ENCODE measurements around the gene FBXL13. TPM values are rescaled to one million over a fixed set of nuclear protein-coding genes. Genes with fewer than 3 reads are reported as not detected.
"Not testable (repeated sequence)": the region's sequence is repeated elsewhere in the genome, so short reads cannot be mapped to it uniquely, and the experiment has no call there.

The FBXL13 gene
- polyA plus RNA-seq, 1 experiment, result 0.95 TPM

DNA sequence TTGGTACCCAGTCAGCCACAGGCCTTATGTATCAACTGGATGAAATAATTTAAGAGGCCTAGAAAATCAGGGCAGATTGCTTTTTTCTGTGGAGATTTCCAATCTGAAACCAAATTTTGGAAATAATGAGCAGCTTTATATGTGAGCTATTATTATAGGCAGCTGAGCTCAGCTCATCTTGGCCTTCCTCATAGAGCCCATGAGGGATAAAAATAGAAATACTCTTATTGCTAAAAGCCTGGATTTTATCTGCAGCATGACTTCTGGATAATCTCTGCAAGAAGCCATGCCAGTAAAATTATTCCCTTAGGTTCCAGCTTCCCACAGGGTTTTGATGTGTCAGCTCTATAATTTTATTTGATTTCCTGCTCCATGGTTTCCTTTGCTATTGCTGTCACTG is 282.8 kb downstream of the FBXL13 start:
- POLR2A ChIA-PET; H3K4me3 ChIP-seq (ENCODE audit: low read depth, low read length); CTCF ChIA-PET; H3K9me3 ChIP-seq (ENCODE audit: control insufficient read depth, insufficient read depth, low read length); H3K27ac ChIP-seq (ENCODE audit: low read depth, low read length); H3K27me3 ChIP-seq (ENCODE audit: control insufficient read depth, insufficient read depth, low read length); DNase-seq (ENCODE audit: low read depth, low spot score): not testable (repeated sequence)

- CTCF ChIA-PET; H3K9me3 ChIP-seq (ENCODE audit: control insufficient read depth, insufficient read depth, low read length); POLR2A ChIA-PET: not testable (repeated sequence)
Observed at GRCh38 chr7:102791367-102791766, 283.2 kb downstream of the FBXL13 start.

GRCh38 chr7:102790364-102791100 is 284.1 kb downstream of the FBXL13 start:
- H3K9me3 ChIP-seq (ENCODE audit: control insufficient read depth, insufficient read depth, low read length); H3K27ac ChIP-seq (ENCODE audit: low read depth, low read length); DNase-seq (ENCODE audit: low read depth, low spot score); H3K4me3 ChIP-seq (ENCODE audit: low read depth, low read length); H3K27me3 ChIP-seq (ENCODE audit: control insufficient read depth, insufficient read depth, low read length); POLR2A ChIA-PET; CTCF ChIA-PET: not testable (repeated sequence)

More at GRCh38 chr7:102791367-102791766, 283.2 kb downstream of the FBXL13 start:
- not testable (repeated sequence) for H3K27ac ChIP-seq (ENCODE audit: low read depth, low read length); DNase-seq (ENCODE audit: low read depth, low spot score); H3K27me3 ChIP-seq (ENCODE audit: control insufficient read depth, insufficient read depth, low read length); H3K4me3 ChIP-seq (ENCODE audit: low read depth, low read length)

DNA sequence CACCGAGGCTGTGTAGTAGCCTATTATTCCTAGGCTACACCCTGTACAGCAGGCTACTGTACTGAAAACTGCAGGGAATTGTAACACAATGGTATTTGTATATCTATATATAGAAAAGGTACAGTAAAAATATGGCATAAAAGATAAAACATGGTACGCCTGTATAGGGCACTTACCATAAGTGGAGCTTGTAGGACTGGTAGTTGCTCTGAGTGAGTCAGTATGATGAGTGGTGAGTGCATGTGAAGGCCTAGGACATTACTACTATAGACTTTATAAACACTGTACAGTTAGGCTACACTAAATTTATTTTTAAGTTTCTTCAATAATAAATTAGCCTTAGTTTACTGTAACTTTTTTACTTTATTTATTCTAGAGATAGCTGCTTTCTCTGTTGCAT is 285.8 kb downstream of the FBXL13 start:
- POLR2A ChIA-PET; CTCF ChIA-PET; H3K27ac ChIP-seq (ENCODE audit: low read depth, low read length); H3K9me3 ChIP-seq (ENCODE audit: control insufficient read depth, insufficient read depth, low read length); DNase-seq (ENCODE audit: low read depth, low spot score); H3K27me3 ChIP-seq (ENCODE audit: control insufficient read depth, insufficient read depth, low read length); H3K4me3 ChIP-seq (ENCODE audit: low read depth, low read length): not testable (repeated sequence)

- H3K27ac ChIP-seq (ENCODE audit: low read depth, low read length); CTCF ChIA-PET; POLR2A ChIA-PET; DNase-seq (ENCODE audit: low read depth, low spot score); H3K9me3 ChIP-seq (ENCODE audit: control insufficient read depth, insufficient read depth, low read length); H3K4me3 ChIP-seq (ENCODE audit: low read depth, low read length); H3K27me3 ChIP-seq (ENCODE audit: control insufficient read depth, insufficient read depth, low read length): not testable (repeated sequence)
Observed at GRCh38 chr7:102780926-102781325, 293.7 kb downstream of the FBXL13 start.

- POLR2A ChIA-PET; H3K4me3 ChIP-seq (ENCODE audit: low read depth, low read length); H3K27me3 ChIP-seq (ENCODE audit: control insufficient read depth, insufficient read depth, low read length); H3K9me3 ChIP-seq (ENCODE audit: control insufficient read depth, insufficient read depth, low read length); DNase-seq (ENCODE audit: low read depth, low spot score); CTCF ChIA-PET; H3K27ac ChIP-seq (ENCODE audit: low read depth, low read length): not testable (repeated sequence)
Observed at GRCh38 chr7:102778663-102779062, 295.9 kb downstream of the FBXL13 start.

GRCh38 chr7:102776217-102776616 is 298.4 kb downstream of the FBXL13 start:
- H3K27me3 ChIP-seq (ENCODE audit: control insufficient read depth, insufficient read depth, low read length); H3K4me3 ChIP-seq (ENCODE audit: low read depth, low read length); CTCF ChIA-PET; POLR2A ChIA-PET; H3K27ac ChIP-seq (ENCODE audit: low read depth, low read length); DNase-seq (ENCODE audit: low read depth, low spot score); H3K9me3 ChIP-seq (ENCODE audit: control insufficient read depth, insufficient read depth, low read length): not testable (repeated sequence)

- H3K27ac ChIP-seq (ENCODE audit: low read depth, low read length); H3K4me3 ChIP-seq (ENCODE audit: low read depth, low read length); H3K9me3 ChIP-seq (ENCODE audit: control insufficient read depth, insufficient read depth, low read length); POLR2A ChIA-PET; H3K27me3 ChIP-seq (ENCODE audit: control insufficient read depth, insufficient read depth, low read length); CTCF ChIA-PET; DNase-seq (ENCODE audit: low read depth, low spot score): not testable (repeated sequence)
Observed at GRCh38 chr7:102770467-102770866, 304.1 kb downstream of the FBXL13 start.

DNA sequence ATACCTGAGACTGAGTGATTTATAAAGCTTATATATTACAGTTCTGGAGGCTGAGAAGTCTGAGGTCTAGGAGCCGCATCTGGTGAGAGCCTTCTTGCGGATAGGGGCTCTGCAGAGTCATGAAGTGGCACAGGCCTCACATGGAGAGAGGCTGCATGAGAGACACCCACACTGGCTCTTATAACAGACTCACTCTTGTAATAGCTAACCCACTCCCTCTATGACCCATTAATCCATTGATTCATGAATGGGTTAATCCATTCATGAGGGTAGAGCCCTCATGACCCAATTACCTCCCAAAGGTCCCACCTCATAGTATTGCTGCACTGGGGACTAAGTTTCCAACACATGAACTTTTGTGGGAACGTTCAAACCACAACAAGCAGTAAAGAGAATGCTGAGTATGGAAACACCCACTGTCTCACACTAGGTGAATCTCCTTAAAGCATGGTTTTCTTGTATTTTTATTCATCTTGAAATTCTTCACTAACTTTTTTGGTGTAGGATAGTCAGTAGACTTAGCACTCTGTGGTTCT is 304.9 kb downstream of the FBXL13 start:
- H3K27ac ChIP-seq (ENCODE audit: low read depth, low read length); H3K4me3 ChIP-seq (ENCODE audit: low read depth, low read length); POLR2A ChIA-PET; H3K9me3 ChIP-seq (ENCODE audit: control insufficient read depth, insufficient read depth, low read length); DNase-seq (ENCODE audit: low read depth, low spot score); CTCF ChIA-PET; H3K27me3 ChIP-seq (ENCODE audit: control insufficient read depth, insufficient read depth, low read length): not testable (repeated sequence)

DNA sequence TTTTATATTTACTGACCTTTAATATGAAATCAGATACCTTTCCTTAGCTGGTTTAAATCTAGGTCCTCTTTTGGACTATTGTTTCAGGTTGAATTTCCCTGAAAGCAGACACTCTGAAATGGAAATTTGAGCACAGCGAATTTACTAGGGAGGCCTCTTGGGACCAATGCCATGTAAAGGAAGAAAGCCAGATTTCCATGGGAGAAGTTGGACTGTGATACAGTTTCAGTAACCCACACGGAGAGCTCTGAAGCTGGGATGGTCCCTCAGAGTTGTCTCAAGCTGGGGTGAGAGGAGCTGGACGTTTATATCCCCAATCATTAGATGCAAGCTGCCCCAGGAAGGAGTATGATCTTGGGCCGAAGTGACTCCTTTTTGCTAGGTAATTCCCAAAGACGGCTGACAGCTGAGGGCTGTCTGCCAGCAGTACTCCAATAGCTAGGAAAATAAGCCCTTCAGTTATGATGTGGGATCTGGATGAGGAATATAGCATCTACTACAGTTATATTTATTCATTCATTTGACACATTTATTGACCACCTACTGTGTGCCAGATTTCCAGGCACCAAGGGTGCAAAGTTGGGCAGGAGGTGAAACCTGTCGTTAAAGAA is 311.2 kb downstream of the FBXL13 start:
- H3K9me3 ChIP-seq (ENCODE audit: control insufficient read depth, insufficient read depth, low read length); POLR2A ChIA-PET; H3K27me3 ChIP-seq (ENCODE audit: control insufficient read depth, insufficient read depth, low read length); DNase-seq (ENCODE audit: low read depth, low spot score); H3K4me3 ChIP-seq (ENCODE audit: low read depth, low read length); CTCF ChIA-PET: not testable (repeated sequence)
- H3K27ac ChIP-seq (ENCODE audit: low read depth, low read length), result peak overlapping the region; percentile 61

Measured in AG04450 (cell line).